K562 (cell line): ENCODE results near the gene FRRS1L. TPM values are rescaled to one million over a fixed set of nuclear protein-coding genes. Genes with fewer than 3 reads are reported as not detected.

Experiments used
- ATAC-seq: fragments of 200-7000 bp; cut with Tn5 transposase; 3 replicates; pipeline ENCODE4 v1.9.1; 2020; ENCODE audit warnings: moderate library complexity
- BruUV-seq: library from RNA; stranded (reverse); fragments of 400-500 nt; replicated peaks from 2 replicates; lab custom pipeline; 2021; lab: Mats Ljungman, UMichigan
- CTCF ChIA-PET: fragments of 300-600 bp; formaldehyde crosslinking; extraction: SDS; loops from one replicate; lab custom pipeline; 2021; ENCODE audit warnings: low intra/inter-chr PET ratio; lab: Yijun Ruan, JAX
- POLR2A ChIA-PET: fragments of 300-600, 350-650 bp; sonication (Branson Sonifier 250); formaldehyde crosslinking; extraction: SDS; loops from one replicate; lab custom pipeline; 2021; ENCODE audit warnings: antibody characterized with exemption, inconsistent platforms; lab: Yijun Ruan, JAX
- DNase-seq, 4 experiments: peaks; one replicate each; pipeline versions ENCODE4 v3.0.0 to v3.0.0-alpha.2; 2011 to 2018; ENCODE audit warnings: low spot score in 3 of 4, mixed read lengths in 3 of 4; ENCODE audit errors: extremely low read depth in 1 of 4
- FAIRE-seq: peaks from 2 replicates; lab custom pipeline; 2011; peaks lifted over from hg19 to GRCh38; lab: Jason Lieb, UNC
- H2AFZ ChIP-seq: 2 replicates; pipeline ENCODE4 v1.6.0; 2011; ENCODE audit warnings: low read depth, low read length, control low read depth, inconsistent platforms
- H3K27ac ChIP-seq: fragments of 200-600 bp; 3 replicates; pipeline ENCODE4 v1.8.0; 2011; ENCODE audit warnings: low read depth, mild to moderate bottlenecking, control low read depth, inconsistent platforms, low read length, moderate library complexity, mixed read lengths; ENCODE audit errors: extremely low read depth
- H3K27me3 ChIP-seq, 2 experiments: fragments of 300-600 bp in 1 of 2; 2 replicates in 1 of 2; 3 replicates in 1 of 2; pipeline versions ENCODE4 v1.6.0 to v1.8.0; 2011; ENCODE audit warnings: inconsistent platforms in 2 of 2, low read length in 2 of 2, mild to moderate bottlenecking in 1 of 2, mixed read lengths in 1 of 2, moderate library complexity in 1 of 2; ENCODE audit not compliant: control insufficient read depth in 2 of 2, insufficient read depth in 2 of 2
- H3K36me3 ChIP-seq: fragments of 300-600 bp; 3 replicates; pipeline ENCODE4 v1.8.0; 2011; ENCODE audit warnings: mild to moderate bottlenecking, low read length, inconsistent platforms; ENCODE audit not compliant: control insufficient read depth, insufficient read depth
- H3K4me1 ChIP-seq, 2 experiments: fragments of 200-600 bp in 1 of 2; replicated peaks in 1 of 2; 2 replicates in 1 of 2; 3 replicates in 1 of 2; pipeline versions ENCODE4 v1.5.1 to v1.8.0; 2011; ENCODE audit warnings: inconsistent platforms in 2 of 2, low read length in 2 of 2, mild to moderate bottlenecking in 1 of 2, mixed read lengths in 1 of 2, moderate library complexity in 1 of 2; ENCODE audit not compliant: control insufficient read depth in 2 of 2, insufficient read depth in 2 of 2
- H3K4me2 ChIP-seq: 2 replicates; pipeline ENCODE4 v1.6.1; 2011; ENCODE audit warnings: low read length, control low read depth, inconsistent platforms, mixed read lengths; ENCODE audit not compliant: insufficient read depth
- H3K4me3 ChIP-seq: fragments of 200-600 bp; sonication (generic), shearing (Covaris generic); 2 replicates; pipeline ENCODE4 v1.5.1; 2016; ENCODE audit warnings: control low read depth, inconsistent platforms
- H3K79me2 ChIP-seq: fragments of 200-600 bp; 3 replicates; pipeline ENCODE4 v1.8.0; 2011; ENCODE audit warnings: low read length, inconsistent platforms; ENCODE audit not compliant: control insufficient read depth, insufficient read depth
- H3K9ac ChIP-seq, 2 experiments: 2 replicates each; pipeline versions ENCODE4 v1.6.0 to v1.6.1; 2011; ENCODE audit warnings: low read depth in 2 of 2, low read length in 2 of 2, control low read depth in 1 of 2, inconsistent platforms in 1 of 2, mild to moderate bottlenecking in 1 of 2, mixed read lengths in 1 of 2; ENCODE audit not compliant: insufficient read depth in 1 of 2
- H3K9me1 ChIP-seq: one replicate; pipeline ENCODE4 v1.6.0; 2011; ENCODE audit warnings: inconsistent platforms, mild to moderate bottlenecking, low read length, moderate library complexity; ENCODE audit not compliant: control insufficient read depth, insufficient read depth
- H3K9me3 ChIP-seq: replicated peaks from 2 replicates; pipeline ENCODE4 v1.5.1; 2011; ENCODE audit warnings: low read depth, low read length, inconsistent platforms; ENCODE audit not compliant: control insufficient read depth, insufficient read depth
- H4K20me1 ChIP-seq: replicated peaks from 2 replicates; pipeline ENCODE4 v1.6.1; 2011; ENCODE audit warnings: low read length, inconsistent platforms, mixed read lengths; ENCODE audit not compliant: control insufficient read depth, insufficient read depth
- ASH1L ChIP-seq: fragments of 450-650 bp; IDR thresholded peaks from 2 replicates; pipeline ENCODE4 v1.6.1; 2018; ENCODE audit warnings: borderline replicate concordance, mild to moderate bottlenecking, low read depth; ENCODE audit not compliant: partially characterized antibody
- CLOCK ChIP-seq: fragments of 250-450 bp; sonication (Bioruptor Pico); IDR thresholded peaks from 2 replicates; pipeline ENCODE4 v1.4.0; 2020; ENCODE audit warnings: mild to moderate bottlenecking, moderate library complexity, borderline replicate concordance
- DIDO1 ChIP-seq: fragments of 450-650 bp; IDR thresholded peaks from 2 replicates; pipeline ENCODE4 v1.6.1; 2016; ENCODE audit warnings: low read depth, missing biosample characterization, missing genetic modification characterization
- E4F1 ChIP-seq: fragments of 250-450 bp; sonication (Bioruptor Pico); IDR thresholded peaks from 2 replicates; pipeline ENCODE4 v1.5.0; 2021; ENCODE audit warnings: mild to moderate bottlenecking, borderline replicate concordance
- FOXK2 ChIP-seq, 2 experiments: fragments of 450-650 bp; IDR thresholded peaks in 1 of 2; conservative IDR thresholded peaks in 1 of 2; 2 replicates each; pipeline ENCODE4 v1.6.1; 2016; ENCODE audit warnings: low read depth in 2 of 2, mild to moderate bottlenecking in 1 of 2
- JUN ChIP-seq, 2 experiments: sonication (generic) in 1 of 2; formaldehyde crosslinking in 1 of 2; IDR thresholded peaks; 2 replicates each; pipeline versions ENCODE4 v1.6.1 to v1.8.0; 2012 to 2022; ENCODE audit warnings: borderline replicate concordance in 2 of 2, mild to moderate bottlenecking in 2 of 2, improper control_type of control experiment in 1 of 2, low read depth in 1 of 2, low read length in 1 of 2, missing genetic modification reagents in 1 of 2
- KAT2B ChIP-seq: IDR thresholded peaks from one replicate; pipeline ENCODE4 v1.6.1; 2012; ENCODE audit warnings: low read depth, mild to moderate bottlenecking, control low read depth, inconsistent platforms, low read length, moderate library complexity
- NFRKB ChIP-seq: fragments of 450-650 bp; IDR thresholded peaks from 2 replicates; pipeline ENCODE4 v1.6.1; 2016; ENCODE audit warnings: low read depth
- POU5F1 ChIP-seq: fragments of 150-350 bp; IDR thresholded peaks from 2 replicates; pipeline ENCODE4 v1.6.1; 2014; ENCODE audit warnings: borderline replicate concordance, low read length, low read depth, mild to moderate bottlenecking; ENCODE audit not compliant: partially characterized antibody
- RBFOX2 ChIP-seq: fragments of 200-400 bp; formaldehyde crosslinking; IDR thresholded peaks from 2 replicates; pipeline ENCODE4 v1.6.1; 2017; ENCODE audit warnings: low read depth, mild to moderate bottlenecking, low read length, moderate library complexity
- SOX6 ChIP-seq: fragments of 450-650 bp; IDR thresholded peaks from 2 replicates; pipeline ENCODE4 v1.6.1; 2014; ENCODE audit warnings: mild to moderate bottlenecking
- STAT5A ChIP-seq: IDR thresholded peaks from 2 replicates; pipeline ENCODE4 v1.6.1; 2012; ENCODE audit warnings: low read length, inconsistent platforms, borderline replicate concordance
- ZC3H8 ChIP-seq: fragments of 450-650 bp; IDR thresholded peaks from 2 replicates; pipeline ENCODE4 v1.6.1; 2017
- ZKSCAN3 ChIP-seq: fragments of 250-450 bp; sonication (Bioruptor Pico); IDR thresholded peaks from 2 replicates; pipeline ENCODE4 v1.4.0; 2020
- ZKSCAN8 ChIP-seq: fragments of 200-800 bp; sonication (Bioruptor generic); IDR thresholded peaks from 2 replicates; pipeline ENCODE4 v1.6.1; 2016; ENCODE audit warnings: missing genetic modification characterization, missing compliant biosample characterization
- ZNF12 ChIP-seq: sonication (generic); formaldehyde crosslinking; IDR thresholded peaks from 2 replicates; pipeline ENCODE4 v1.4.0; 2020; ENCODE audit warnings: mild to moderate bottlenecking, missing genetic modification reagents
- ZNF24 ChIP-seq: fragments of 450-650 bp; IDR thresholded peaks from 2 replicates; pipeline ENCODE4 v1.6.1; 2016
- ZNF316 ChIP-seq: fragments of 450-650 bp; IDR thresholded peaks from 2 replicates; pipeline ENCODE4 v1.6.1; 2016
- WGBS: fragments of 100-300 bp; shearing (Covaris generic); methylation state at CpG from one replicate; pipeline ENCODE4 v1.1.6; 2016; ENCODE audit warnings: low coverage, mixed read lengths; ENCODE audit not compliant: insufficient coverage; ENCODE audit errors: missing lambda C conversion rate; 5-methylcytosine and 5-hydroxymethylcytosine counted together
- in situ Hi-C: fragments of 300-500 bp; cut with MboI; formaldehyde crosslinking; loops from 4 replicates; pipeline ENCODE4 v1.15.0; 2018; ENCODE audit warnings: inconsistent platforms, mixed read lengths
- intact Hi-C: fragments of 100-400 bp; cut with micrococcal nuclease; formaldehyde crosslinking; loops from 2 replicates; pipeline ENCODE4 v1.14.2; 2022
- polyA plus RNA-seq, 8 experiments: library from polyadenylated mRNA; depleted of rRNA in 4 of 8; stranded (reverse) in 5 of 8; unstranded in 3 of 8; fragments of >200 nt; fragmentation: Nextera tagmentation in 2 of 8; fragmentation: Illumina TruSeq in 1 of 8; extraction: Ambion mirVana in 2 of 8; extraction: Trizol in 1 of 8; gene quantifications; 2 replicates each; pipeline versions ENCODE4 v1.2.1 to v1.2.3, GENCODE V29; 2011 to 2014; ENCODE audit warnings: inconsistent platforms in 1 of 8, missing spikeins in 1 of 8
- total RNA-seq, 7 experiments: library from RNA; depleted of rRNA in 6 of 7; stranded (reverse); fragments of >200 nt in 6 of 7; fragmentation: Illumina TruSeq in 2 of 7; extraction: Trizol in 2 of 7; gene quantifications; 2 replicates each; pipeline versions ENCODE4 v1.2.1 to v1.2.3, GENCODE V29; 2011 to 2021; ENCODE audit warnings: low replicate concordance in 1 of 7

FRRS1L gene
- total and polyA plus RNA-seq, 9 of the 15 experiments (the other 6 are each of a cell fraction or from before 2014, with no cell fraction given), result under 0.01 to 0.04 (median 0.03) TPM; not detected in 5

- Histone ChIP-seq H3K4me3 (no peak overlapping the region), H3K9ac (no peak overlapping the region), H2AFZ (no peak overlapping the region), H3K27ac (no peak overlapping the region), H3K9me3 (no peaks in the 10 kb centered on the region), H3K9me1 (no peaks in the 10 kb centered on the region), H3K36me3 (peaks cover 93% of the 10 kb centered on the region), H4K20me1 (no peaks in the 10 kb centered on the region), H3K27me3 (no peaks in the 10 kb centered on the region), H3K4me1 (peaks cover 0 to 3% of the 10 kb centered on the region in 2 experiments; a peak in 1 of 5 replicates), H3K79me2 (peaks cover 62% of the 10 kb centered on the region), H3K4me2 (no peak overlapping the region)
- in situ Hi-C loops, result no loop called here
- ChIA-PET CTCF (no interaction called here), POLR2A (interaction anchor here (1.2 kb wide), 1 partner anchor 15 kb away, joined by 3 read pairs; no protein-coding TSS in a partner anchor)
- no peak for TF ChIP-seq ZNF24
- TF ChIP-seq ZNF316, result no peak
- no peak for TF ChIP-seq ZKSCAN8 (CRISPR knock-in tag)
- no peak for TF ChIP-seq ZC3H8
- TF ChIP-seq FOXK2 (conservative IDR thresholded peaks at IDR 0.05 in 1 of 2, IDR thresholded peaks at IDR 0.05 in 1 of 2; ENCODE audit: low read depth in 2 of 2), result no peak
- TF ChIP-seq ZKSCAN3 (CRISPR knock-in tag), result no peak
- TF ChIP-seq KAT2B, result no peak
- no peak for TF ChIP-seq NFRKB
- TF ChIP-seq CLOCK (CRISPR knock-in tag), result no peak
- no peak for TF ChIP-seq DIDO1 (tag)
- no peak for TF ChIP-seq RBFOX2
- TF ChIP-seq SOX6, result no peak
- TF ChIP-seq STAT5A, result no peak
- no peak for TF ChIP-seq POU5F1
- no peak for TF ChIP-seq ASH1L
- TF ChIP-seq ZNF12 (CRISPR knock-in tag), result no peak
- TF ChIP-seq JUN (IDR thresholded peaks at IDR 0.05; ENCODE audit: borderline replicate concordance, low read depth, low read length), result no peak
- no peak for TF ChIP-seq JUN (CRISPR knock-in tag; IDR thresholded peaks at IDR 0.05; ENCODE audit: borderline replicate concordance)
- TF ChIP-seq E4F1 (CRISPR knock-in tag), result no peak
- FAIRE-seq (no peak), ATAC-seq (no peak), DNase-seq (no peak)
- intact Hi-C loops, result no loop called here
- 88% methylated on average over 1 of the region's 1 CpG for WGBS
- BruUV-seq, result no TSS peak
Measured at GRCh38 chr9:109092587-109092986, 74.5 kb downstream of the FRRS1L start.
